HepG2 (cell line): Measurements from ENCODE around the gene PLXNA1. TPM values are rescaled to one million over a fixed set of nuclear protein-coding genes. Genes with fewer than 3 reads are reported as not detected.

Source experiments
- ATAC-seq: fragments of 200-7000 bp; cut with Tn5 transposase; 3 replicates; pipeline ENCODE4 v1.9.1; 2020; ENCODE audit warnings: mild to moderate bottlenecking, moderate library complexity
- BruUV-seq: library from RNA; stranded (reverse); fragments of 400-500 nt; replicated peaks from 2 replicates; lab custom pipeline; 2021; lab: Mats Ljungman, UMichigan
- CTCF ChIA-PET: fragments of 300-600 bp; formaldehyde crosslinking; extraction: SDS; loops from one replicate; lab custom pipeline; 2021; ENCODE audit warnings: low total read pairs, inconsistent platforms, low intra/inter-chr PET ratio; lab: Yijun Ruan, JAX
- POLR2A ChIA-PET: fragments of 350-600 bp; sonication (Branson Sonifier 250); formaldehyde crosslinking; loops from one replicate; lab custom pipeline; 2020; ENCODE audit warnings: antibody characterized with exemption, inconsistent platforms; lab: Yijun Ruan, JAX
- DNase-seq: peaks from one replicate; pipeline ENCODE4 v3.0.0-alpha.2; 2015; ENCODE audit warnings: low spot score
- FAIRE-seq: peaks from 3 replicates; lab custom pipeline; 2011; peaks lifted over from hg19 to GRCh38; lab: Jason Lieb, UNC
- H2AFZ ChIP-seq: one replicate; pipeline ENCODE4 v1.6.1; 2011; ENCODE audit warnings: low read length, inconsistent platforms
- H3K27ac ChIP-seq: fragments of 300-600 bp; 3 replicates; pipeline ENCODE4 v1.8.0; 2011; ENCODE audit warnings: mixed run types, mild to moderate bottlenecking, mixed read lengths, low read length, inconsistent platforms; ENCODE audit not compliant: insufficient read depth; ENCODE audit errors: extremely low read length
- H3K27me3 ChIP-seq, 2 experiments: fragments of 200-600 bp in 1 of 2; 2 replicates in 1 of 2; 3 replicates in 1 of 2; pipeline versions ENCODE4 v1.6.0 to v1.8.0; 2011; ENCODE audit warnings: low read length in 2 of 2, mild to moderate bottlenecking in 2 of 2, moderate library complexity in 2 of 2, inconsistent platforms in 1 of 2; ENCODE audit not compliant: insufficient read depth in 2 of 2, control insufficient read depth in 1 of 2
- H3K36me3 ChIP-seq, 2 experiments: fragments of 200-600 bp in 1 of 2; replicated peaks in 1 of 2; 2 replicates in 1 of 2; 3 replicates in 1 of 2; pipeline versions ENCODE4 v1.5.1 to v1.8.0; 2011; ENCODE audit warnings: low read length in 2 of 2, inconsistent platforms in 1 of 2; ENCODE audit not compliant: insufficient read depth in 2 of 2, control insufficient read depth in 1 of 2
- H3K4me1 ChIP-seq: 2 replicates; pipeline ENCODE4 v1.5.1; 2012; ENCODE audit warnings: low read length, inconsistent platforms; ENCODE audit not compliant: insufficient read depth
- H3K4me2 ChIP-seq: 2 replicates; pipeline ENCODE4 v1.6.0; 2011; ENCODE audit warnings: low read depth, low read length, inconsistent platforms
- H3K4me3 ChIP-seq, 3 experiments: fragments of 200-600 bp in 1 of 3; sonication (generic), shearing (Covaris generic) in 1 of 3; replicated peaks in 1 of 3; 2 replicates each; pipeline ENCODE4 v1.5.1; 2011 to 2016; ENCODE audit warnings: low read length in 3 of 3, inconsistent platforms in 2 of 3, low read depth in 2 of 3, mild to moderate bottlenecking in 2 of 3, control low read depth in 1 of 3, mixed read lengths in 1 of 3; ENCODE audit not compliant: insufficient read depth in 1 of 3
- H3K79me2 ChIP-seq: one replicate; pipeline ENCODE4 v1.6.1; 2011; ENCODE audit warnings: low read length, inconsistent platforms; ENCODE audit not compliant: insufficient read depth
- H3K9ac ChIP-seq: 2 replicates; pipeline ENCODE4 v1.6.0; 2011; ENCODE audit warnings: mild to moderate bottlenecking, low read depth, low read length, inconsistent platforms; ENCODE audit not compliant: insufficient read depth
- H3K9me3 ChIP-seq: 2 replicates; pipeline ENCODE4 v1.5.1; 2012; ENCODE audit warnings: mild to moderate bottlenecking, low read length
- H4K20me1 ChIP-seq: 2 replicates; pipeline ENCODE4 v1.6.0; 2011; ENCODE audit warnings: inconsistent platforms, mild to moderate bottlenecking, low read length, moderate library complexity; ENCODE audit not compliant: insufficient read depth
- AFF4 ChIP-seq: sonication (generic); formaldehyde crosslinking; IDR thresholded peaks from 2 replicates; pipeline ENCODE4 v1.4.0; 2020; ENCODE audit warnings: missing genetic modification reagents
- PRDM15 ChIP-seq: sonication (generic); formaldehyde crosslinking; IDR thresholded peaks from 2 replicates; pipeline ENCODE4 v1.4.0; 2020; ENCODE audit warnings: missing genetic modification reagents
- ZNF20 ChIP-seq: sonication (generic); formaldehyde crosslinking; IDR thresholded peaks from 2 replicates; pipeline ENCODE4 v1.4.0; 2020; ENCODE audit warnings: mild to moderate bottlenecking, moderate library complexity, missing genetic modification reagents
- WGBS: methylation state at CpG from one replicate; pipeline ENCODE4 v1.1.6; 2017; ENCODE audit warnings: low lambda C conversion rate; 5-methylcytosine and 5-hydroxymethylcytosine counted together
- in situ Hi-C: cut with HindIII; loops from 2 replicates; pipeline ENCODE4 v1.10.0; 2017; ENCODE audit warnings: low pct_unique_long_range_greater_than_20kb; ENCODE audit not compliant: extremely low pct_ligation_motif_present
- intact Hi-C: fragments of 100-400 bp; cut with micrococcal nuclease; formaldehyde crosslinking; loops from one replicate; pipeline ENCODE4 v1.10.0; 2022; ENCODE audit not compliant: unreplicated experiment
- polyA plus RNA-seq, 8 experiments: library from polyadenylated mRNA; depleted of rRNA in 3 of 8; stranded (reverse) in 7 of 8; unstranded in 1 of 8; fragments of >200 nt; fragmentation: Illumina TruSeq in 4 of 8; extraction: Trizol in 4 of 8; gene quantifications; 2 replicates each; pipeline versions ENCODE4 v1.2.1 to v1.2.3, GENCODE V29; 2011 to 2016; ENCODE audit warnings: low read depth in 4 of 8, missing spikeins in 1 of 8, mixed read lengths in 1 of 8; ENCODE audit not compliant: insufficient read depth in 1 of 8
- total RNA-seq, 5 experiments: library from RNA; depleted of rRNA; stranded (reverse); fragments of >200 nt; fragmentation: Illumina TruSeq; extraction: Trizol; gene quantifications; 2 replicates each; pipeline ENCODE4 v1.2.3, GENCODE V29; 2016; ENCODE audit warnings: low read depth in 1 of 5
- TF ChIP-seq, protein P1 (sequence below): sonication (generic); formaldehyde crosslinking; IDR thresholded peaks from 2 replicates; pipeline ENCODE4 v1.4.0; 2020; ENCODE audit warnings: mild to moderate bottlenecking, missing genetic modification reagents, borderline replicate concordance

PLXNA1 gene
- total and polyA plus RNA-seq, 2 of the 13 experiments (the other 11 are each of a cell fraction or from before 2014, with no cell fraction given), result 16.6 to 18.2 TPM

- no peak for TF ChIP-seq AFF4
Measured at GRCh38 chr3:127026036-127026435, 43.1 kb downstream of the PLXNA1 start (continued).

DNA sequence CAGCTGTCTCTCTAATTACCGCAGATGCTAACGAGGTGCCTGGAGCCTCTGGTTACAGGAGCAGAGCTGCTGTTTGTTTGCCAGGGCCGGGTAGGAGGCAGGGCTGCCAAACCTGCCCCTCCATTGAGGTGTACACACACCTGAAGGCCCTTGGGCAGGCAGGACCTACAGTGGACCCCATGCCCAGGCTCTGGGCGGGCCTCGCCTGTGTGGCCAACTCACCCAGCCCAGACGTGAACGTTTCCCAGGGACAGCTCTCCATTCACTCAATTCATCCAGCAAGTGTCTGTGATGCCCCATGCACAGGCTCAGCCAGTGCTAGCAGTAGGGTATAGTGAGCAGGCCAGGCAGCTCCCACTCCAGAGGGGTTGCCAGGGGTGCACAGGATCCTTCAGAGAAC, 43.7 kb downstream of the PLXNA1 start:
- no peak overlapping the region for H3K4me3 ChIP-seq
- H3K27ac ChIP-seq, result no peak overlapping the region
- no peak overlapping the region for H2AFZ ChIP-seq
- FAIRE-seq (no peak), DNase-seq (no peak), ATAC-seq (no peak)
- BruUV-seq, result no TSS peak
- CTCF ChIA-PET, result no interaction called here
- intact Hi-C loops, result no loop called here
- in situ Hi-C loops, result no loop called here
- peaks cover 25 to 34% of the 10 kb centered on the region in 2 experiments; a peak in 4 of 5 replicates for H3K36me3 ChIP-seq
- 92% methylated on average over 6 of the region's 7 CpGs for WGBS
- no peak overlapping the region for H3K9ac ChIP-seq
- no peaks in the 10 kb centered on the region for H3K79me2 ChIP-seq
- no peak overlapping the region for H3K4me2 ChIP-seq
- no peaks in the 10 kb centered on the region for H4K20me1 ChIP-seq
- POLR2A ChIA-PET, result no interaction called here
- H3K9me3 ChIP-seq, result no peaks in the 10 kb centered on the region
- H3K4me1 ChIP-seq, result no peaks in the 10 kb centered on the region
- no peaks in the 10 kb centered on the region for H3K27me3 ChIP-seq
- TF ChIP-seq ZNF20 (no peak), PRDM15 (CRISPR knock-in tag) (no peak)
- TF ChIP-seq, protein P1, sequence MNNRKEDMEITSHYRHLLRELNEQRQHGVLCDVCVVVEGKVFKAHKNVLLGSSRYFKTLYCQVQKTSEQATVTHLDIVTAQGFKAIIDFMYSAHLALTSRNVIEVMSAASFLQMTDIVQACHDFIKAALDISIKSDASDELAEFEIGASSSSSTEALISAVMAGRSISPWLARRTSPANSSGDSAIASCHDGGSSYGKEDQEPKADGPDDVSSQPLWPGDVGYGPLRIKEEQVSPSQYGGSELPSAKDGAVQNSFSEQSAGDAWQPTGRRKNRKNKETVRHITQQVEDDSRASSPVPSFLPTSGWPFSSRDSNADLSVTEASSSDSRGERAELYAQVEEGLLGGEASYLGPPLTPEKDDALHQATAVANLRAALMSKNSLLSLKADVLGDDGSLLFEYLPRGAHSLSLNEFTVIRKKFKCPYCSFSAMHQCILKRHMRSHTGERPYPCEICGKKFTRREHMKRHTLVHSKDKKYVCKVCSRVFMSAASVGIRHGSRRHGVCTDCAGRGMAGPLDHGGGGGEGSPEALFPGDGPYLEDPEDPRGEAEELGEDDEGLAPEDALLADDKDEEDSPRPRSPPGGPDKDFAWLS (CRISPR knock-in tag), result no peak
